Dedifferentiated amniotic fluid mesenchymal stem cell (primary cell): Measurements from ENCODE around the gene ZMYND12.

Source experiments
- DNase-seq: peaks from one replicate; pipeline ENCODE4 v3.0.0-alpha.2; 2016; ENCODE audit errors: extremely low spot score

The ZMYND12 gene

DNA sequence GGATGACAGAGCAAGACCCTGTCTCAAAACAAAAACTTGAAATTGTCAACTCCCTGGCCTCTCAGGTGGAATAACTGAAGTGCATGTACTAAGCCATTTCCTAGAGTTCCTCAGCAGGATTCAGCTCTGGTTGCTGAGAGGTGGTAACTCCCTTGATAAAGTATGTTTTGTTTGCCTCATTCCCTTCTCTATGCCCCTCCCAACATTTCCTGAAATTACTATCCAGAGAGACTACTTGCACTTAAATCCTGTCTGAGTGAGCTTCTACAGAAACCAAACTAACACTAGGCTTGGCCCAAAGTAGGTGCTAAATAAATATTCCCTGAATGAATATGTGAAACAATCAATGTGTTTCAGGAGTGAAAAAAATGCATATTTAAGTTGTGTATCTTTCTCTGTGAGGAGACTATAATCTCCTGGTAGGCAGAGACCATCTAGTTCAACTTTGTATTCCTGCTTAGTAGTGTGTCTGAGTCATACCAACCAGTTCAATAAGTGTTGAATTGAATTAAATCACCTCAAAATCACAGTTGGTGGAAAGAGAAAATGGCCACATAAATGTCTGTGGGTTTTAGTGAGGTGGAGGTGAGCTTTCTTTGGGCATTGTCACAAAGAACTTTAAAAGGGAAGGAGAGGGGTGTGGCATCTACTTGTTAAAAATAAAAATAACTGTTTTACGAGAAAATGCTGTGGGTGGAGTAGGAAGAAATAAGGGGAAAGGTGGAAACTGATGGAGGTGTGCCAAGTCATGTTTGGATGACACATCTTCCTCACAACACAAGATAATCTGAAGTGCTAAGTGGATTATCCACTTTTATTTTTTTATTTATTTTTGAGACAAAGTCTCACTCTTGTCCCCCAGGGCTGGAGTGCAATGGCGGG lies 62.6 kb downstream of the ZMYND12 start:
- no peak for DNase-seq

- DNase-seq = no peak
Measured at GRCh38 chr1:42392255-42392654, 63.6 kb downstream of the ZMYND12 start.

GRCh38 chr1:42386051-42386450 lies 69.8 kb downstream of the ZMYND12 start:
- DNase-seq = no peak

DNA sequence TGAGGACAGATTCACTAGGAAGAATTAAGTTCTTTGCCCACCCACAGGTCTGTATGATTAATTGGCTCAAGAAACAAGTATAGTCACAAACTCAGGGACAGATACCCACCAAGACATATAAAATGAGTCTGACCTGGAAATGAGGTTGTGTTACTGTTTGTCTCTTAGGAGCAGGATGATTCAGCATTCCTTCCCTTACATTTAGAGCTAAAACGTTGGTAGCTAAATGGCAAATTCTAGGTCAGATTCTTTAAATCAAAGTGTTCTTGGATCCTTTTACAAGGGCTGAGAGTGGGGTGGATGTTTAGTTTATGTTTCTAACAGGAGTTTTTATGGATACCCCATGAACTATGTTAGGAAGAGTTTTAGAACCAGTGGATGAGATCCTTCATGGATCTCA lies 70.5 kb downstream of the ZMYND12 start:
- DNase-seq = no peak

- DNase-seq = no peak
Measured at GRCh38 chr1:42381280-42381673, 74.5 kb downstream of the ZMYND12 start.

GRCh38 chr1:42380586-42381279 lies 75.1 kb downstream of the ZMYND12 start, which contains the start of gene RIMKLA:
RIMKLA (plus strand) TSS chr1:42380792; CDS start chr1:42380935, 143 bp downstream.
- no peak for DNase-seq
